ENCODE measurements around the gene SPG7. TPM values are rescaled to one million over a fixed set of nuclear protein-coding genes. Genes with fewer than 3 reads are reported as not detected.

The SPG7 gene
- total and polyA plus RNA-seq, 9 of the 15 experiments (the other 6 are each of a cell fraction or from before 2014, with no cell fraction given) = 5.8 to 89.1 (median 49.4) TPM

GRCh38 chr16:89489040-89489897 lies 18.9 kb upstream of the SPG7 start (continued):
- TF ChIP-seq RBM39 (optimal IDR thresholded peaks at IDR 0.05; ENCODE audit: low read depth, low read length) (no peak), AFF4 (CRISPR knock-in tag; IDR thresholded peaks at IDR 0.05) (0 out of 2 replicates have a peak, but pooled peaks have one; percentile 31), AFF1 (IDR thresholded peaks at IDR 0.05; ENCODE audit: low read depth in 1 of 2, partially characterized antibody in 2 of 2) (peak in 1 of 2 experiments; percentile 52), CTCF (IDR thresholded peaks at IDR 0.05 in 2 of 3, conservative IDR thresholded peaks at IDR 0.05 in 1 of 3; ENCODE audit: insufficient read depth in 2 of 3, low read depth in 1 of 3, low read length in 3 of 3) (peak in 2 of 3 experiments; percentile 33 to 34; a peak in 2 of 6 replicates), POLR2AphosphoS5 (IDR thresholded peaks at IDR 0.05; ENCODE audit: control insufficient read depth, insufficient read depth, low read depth, low read length) (peak; percentile 42; the same call in 1 of the 2 replicates), CEBPZ (IDR thresholded peaks at IDR 0.05; ENCODE audit: borderline replicate concordance, low read depth, low read length) (no peak), NR2C2 (CRISPR knock-in tag; IDR thresholded peaks at IDR 0.05) (peak; percentile 52; the same call in 1 of the 2 replicates), NR2C2 (tag; IDR thresholded peaks at IDR 0.05) (peak; percentile 90), GABPB1 (CRISPR knock-in tag; IDR thresholded peaks at IDR 0.05) (peak; percentile 44; the same call in 1 of the 2 replicates), BRD9 (IDR thresholded peaks at IDR 0.05; ENCODE audit: low read depth, partially characterized antibody) (peak; percentile 46), CREM (IDR thresholded peaks at IDR 0.05; ENCODE audit: low read depth) (peak; percentile 56), NCOR1 (IDR thresholded peaks at IDR 0.05) (peak; percentile 53)
